CD4-positive, alpha-beta T cell treated with Interleukin-15 for 4 hours (primary cell): ENCODE data around the gene TRAPPC5.
A peak's percentile ranks its signal among the peaks of the same experiment; 100 is the strongest.

Source experiments
- DNase-seq: peaks from one replicate; pipeline ENCODE4 v3.0.0-alpha.2; 2020; ENCODE audit warnings: low spot score

TRAPPC5 gene

DNA sequence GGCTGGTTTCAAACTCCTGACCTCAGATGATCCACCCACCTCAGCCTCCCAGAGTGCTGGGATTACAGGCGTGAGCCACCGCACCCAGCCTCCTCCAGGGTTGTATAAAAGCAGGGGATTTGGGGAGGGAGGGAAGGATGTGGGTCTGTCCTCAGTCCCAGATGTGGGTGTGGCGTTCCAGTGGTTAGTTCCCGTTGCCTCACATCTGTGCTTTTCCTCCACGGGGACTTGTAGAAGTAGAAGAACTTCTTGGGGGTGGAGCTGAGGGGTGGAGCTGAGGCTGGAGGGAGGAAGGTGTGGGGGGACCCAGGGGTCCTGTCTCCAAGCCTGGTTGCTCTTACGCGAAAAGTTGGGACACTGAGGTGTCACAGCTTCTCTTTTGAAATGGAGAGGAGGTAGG lies 4.3 kb upstream of the TRAPPC5 start:
- no peak for DNase-seq

DNA sequence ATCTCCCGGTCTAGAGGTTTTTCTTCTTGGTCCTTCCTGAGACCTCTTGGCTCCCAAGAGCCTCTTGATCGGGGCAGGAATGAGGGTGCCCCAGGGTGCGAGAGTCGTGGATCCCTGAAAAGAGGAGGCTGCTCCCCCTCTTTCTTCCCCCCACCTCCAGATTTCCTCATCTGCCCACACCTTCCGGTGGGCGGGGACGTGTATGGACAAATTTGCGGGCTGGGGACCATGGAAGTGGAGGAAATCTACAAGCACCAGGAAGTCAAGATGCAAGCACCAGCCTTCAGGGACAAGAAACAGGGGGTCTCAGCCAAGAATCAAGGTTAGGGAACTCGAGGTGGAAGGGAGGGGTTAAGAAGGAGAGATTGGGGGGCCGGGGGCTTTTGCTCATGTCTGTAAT lies 3.8 kb upstream of the TRAPPC5 start, which contains the start of gene MCEMP1:
MCEMP1 (plus strand) TSS at position 237 of the 400 bp plus-strand sequence; CDS start at position 268, 31 bp downstream.
- DNase-seq, result no peak

DNA sequence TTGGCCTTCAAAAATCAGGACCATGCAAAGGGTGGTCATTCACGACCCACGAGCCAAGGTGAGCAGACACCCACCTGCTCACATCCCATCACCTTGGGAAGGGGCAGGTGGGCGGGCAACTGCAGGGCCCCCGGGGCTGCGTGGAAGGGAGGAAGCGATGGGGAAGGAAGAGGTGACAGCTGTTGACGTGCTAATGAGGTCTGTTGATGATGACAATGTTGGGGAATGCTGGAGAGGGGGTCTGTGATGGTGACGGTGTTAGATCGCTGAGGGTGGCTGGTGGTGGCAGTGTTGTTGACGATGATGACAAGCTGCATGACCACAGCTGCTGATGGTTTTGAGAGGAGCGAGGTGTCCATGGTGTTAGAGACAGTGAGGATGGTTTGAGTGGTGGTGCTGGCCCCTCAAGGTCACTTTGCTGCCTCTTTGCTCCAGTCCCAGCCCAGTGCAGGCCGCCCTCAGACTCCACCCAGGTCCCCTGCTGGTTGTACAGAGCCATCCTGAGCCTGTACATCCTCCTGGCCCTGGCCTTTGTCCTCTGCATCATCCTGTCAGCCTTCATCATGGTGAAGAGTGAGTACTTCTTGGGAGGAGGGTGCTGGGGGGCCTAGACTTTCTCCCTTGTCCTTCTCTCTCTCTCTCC lies 2.8 kb upstream of the TRAPPC5 start:
- no peak for DNase-seq

DNA sequence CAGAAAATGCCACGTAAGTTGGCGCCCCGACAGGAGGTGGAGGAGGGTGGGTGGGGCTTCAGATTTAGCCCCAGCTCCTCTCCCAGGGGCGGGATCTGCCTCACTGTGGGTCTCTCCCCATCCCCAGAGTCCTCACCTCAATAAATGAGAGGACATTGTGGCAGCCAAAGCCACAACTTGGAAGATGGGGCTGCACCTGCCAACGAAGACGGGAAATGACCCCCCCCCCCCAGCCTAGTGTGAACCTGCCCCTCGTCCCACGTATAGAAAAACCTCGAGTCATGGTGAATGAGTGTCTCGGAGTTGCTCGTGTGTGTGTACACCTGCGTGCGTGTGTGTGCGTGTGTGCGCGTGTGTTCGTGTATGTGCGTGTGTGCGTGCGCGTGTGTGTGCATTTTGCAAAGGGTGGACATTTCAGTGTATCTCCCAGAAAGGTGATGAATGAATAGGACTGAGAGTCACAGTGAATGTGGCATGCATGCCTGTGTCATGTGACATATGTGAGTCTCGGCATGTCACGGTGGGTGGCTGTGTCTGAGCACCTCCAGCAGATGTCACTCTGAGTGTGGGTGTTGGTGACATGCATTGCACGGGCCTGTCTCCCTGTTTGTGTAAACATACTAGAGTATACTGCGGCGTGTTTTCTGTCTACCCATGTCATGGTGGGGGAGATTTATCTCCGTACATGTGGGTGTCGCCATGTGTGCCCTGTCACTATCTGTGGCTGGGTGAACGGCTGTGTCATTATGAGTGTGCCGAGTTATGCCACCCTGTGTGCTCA lies 1.5 kb upstream of the TRAPPC5 start:
- DNase-seq, result peak; percentile 75

DNA sequence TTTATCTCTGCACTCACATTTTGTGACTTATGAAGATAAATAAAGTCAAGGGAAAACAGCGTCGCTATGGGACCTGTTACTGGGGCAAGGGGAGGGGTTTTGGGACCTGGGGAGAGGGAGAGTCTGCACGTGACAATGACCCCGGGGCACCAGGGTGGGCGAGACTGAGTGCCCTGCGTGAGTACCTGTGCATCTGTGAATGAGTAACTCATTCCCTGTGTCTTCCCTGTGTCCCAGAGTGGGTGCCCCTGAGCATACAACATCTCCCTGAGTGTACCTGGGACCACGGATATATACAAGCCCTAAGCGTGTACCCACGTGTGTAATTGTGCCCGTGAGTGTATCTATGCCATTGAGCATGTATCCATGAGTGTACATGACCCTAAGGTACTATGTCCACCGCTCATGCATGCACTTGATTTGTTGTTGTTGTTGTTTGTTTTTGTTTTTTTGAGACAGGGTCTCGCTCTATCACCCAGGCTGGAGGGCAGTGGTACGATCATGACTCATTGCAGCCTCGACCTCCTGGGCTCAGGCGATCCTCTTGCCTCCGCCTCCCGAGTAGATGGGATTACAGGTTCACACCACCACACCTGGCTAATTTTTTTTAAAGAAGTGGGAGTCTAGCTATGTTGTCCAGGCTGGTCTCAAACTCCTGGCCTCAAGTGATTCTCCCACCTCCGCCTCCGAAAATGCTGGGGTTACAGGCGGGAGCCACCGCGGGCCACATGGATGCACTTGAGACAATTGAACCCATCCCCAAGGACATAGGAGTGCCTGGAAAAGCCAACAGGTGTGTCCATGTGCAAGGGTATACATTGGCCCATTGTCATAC lies 645 bp upstream of the TRAPPC5 start:
- no peak for DNase-seq

DNA sequence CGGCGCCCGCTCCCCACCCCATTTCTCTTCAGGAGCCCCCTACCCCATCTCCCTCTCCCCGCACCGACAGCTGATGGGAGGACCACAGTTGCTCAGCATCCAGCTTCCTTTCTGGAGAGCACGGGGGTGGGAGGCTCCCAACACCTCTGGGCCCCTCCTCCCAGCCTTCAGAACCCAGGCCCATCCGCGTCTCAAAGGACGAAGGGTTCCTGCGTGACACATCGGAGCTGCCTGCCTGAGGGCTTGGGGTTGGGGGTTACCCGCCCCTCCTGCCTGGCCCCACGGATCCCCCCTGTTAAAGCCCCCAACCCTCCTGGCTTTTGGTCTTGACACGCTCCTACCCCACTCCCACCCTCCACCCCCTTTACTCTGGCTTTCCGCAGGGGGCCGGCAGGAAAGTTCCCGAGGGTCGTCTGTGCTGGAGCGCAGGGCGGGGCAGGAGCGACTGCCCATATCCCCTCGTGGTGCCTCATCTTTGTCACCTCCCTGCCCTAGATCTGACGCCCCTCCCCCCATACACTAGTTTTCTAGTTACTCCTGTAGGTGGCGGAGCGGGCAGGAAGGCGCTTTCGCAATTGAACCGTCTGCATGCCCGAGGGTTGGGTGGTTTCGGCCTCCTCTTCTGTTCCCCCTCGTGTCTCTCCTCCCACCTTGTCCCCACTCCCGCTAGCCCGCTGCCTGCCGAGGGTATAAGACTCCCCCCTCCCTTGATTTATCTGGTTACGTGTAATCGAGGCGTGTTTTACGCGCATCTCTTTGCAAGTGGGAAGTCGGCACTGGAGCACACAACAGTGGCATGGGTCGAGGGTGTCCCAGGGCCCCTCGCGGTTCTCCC lies 924 bp downstream of the TRAPPC5 start:
- peak; percentile 88 for DNase-seq

DNA sequence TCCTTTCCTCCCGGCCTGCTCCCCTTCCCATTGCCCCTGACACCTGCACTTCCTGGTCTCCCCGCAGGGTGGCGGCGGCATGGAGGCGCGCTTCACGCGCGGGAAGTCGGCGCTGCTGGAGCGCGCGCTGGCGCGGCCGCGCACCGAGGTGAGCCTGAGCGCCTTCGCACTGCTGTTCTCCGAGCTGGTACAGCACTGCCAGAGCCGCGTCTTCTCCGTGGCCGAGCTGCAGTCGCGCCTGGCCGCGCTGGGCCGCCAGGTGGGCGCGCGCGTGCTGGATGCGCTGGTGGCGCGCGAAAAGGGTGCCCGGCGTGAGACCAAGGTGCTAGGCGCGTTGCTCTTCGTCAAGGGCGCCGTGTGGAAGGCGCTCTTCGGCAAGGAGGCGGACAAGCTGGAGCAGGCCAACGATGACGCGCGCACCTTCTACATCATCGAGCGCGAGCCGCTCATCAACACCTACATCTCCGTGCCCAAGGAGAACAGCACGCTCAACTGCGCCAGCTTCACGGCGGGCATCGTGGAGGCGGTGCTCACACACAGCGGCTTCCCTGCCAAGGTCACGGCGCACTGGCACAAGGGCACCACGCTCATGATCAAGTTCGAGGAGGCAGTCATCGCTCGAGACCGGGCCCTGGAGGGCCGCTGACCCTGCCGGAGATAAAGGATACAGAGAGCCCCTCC lies 1.7 kb downstream of the TRAPPC5 start:
- no peak for DNase-seq

DNA sequence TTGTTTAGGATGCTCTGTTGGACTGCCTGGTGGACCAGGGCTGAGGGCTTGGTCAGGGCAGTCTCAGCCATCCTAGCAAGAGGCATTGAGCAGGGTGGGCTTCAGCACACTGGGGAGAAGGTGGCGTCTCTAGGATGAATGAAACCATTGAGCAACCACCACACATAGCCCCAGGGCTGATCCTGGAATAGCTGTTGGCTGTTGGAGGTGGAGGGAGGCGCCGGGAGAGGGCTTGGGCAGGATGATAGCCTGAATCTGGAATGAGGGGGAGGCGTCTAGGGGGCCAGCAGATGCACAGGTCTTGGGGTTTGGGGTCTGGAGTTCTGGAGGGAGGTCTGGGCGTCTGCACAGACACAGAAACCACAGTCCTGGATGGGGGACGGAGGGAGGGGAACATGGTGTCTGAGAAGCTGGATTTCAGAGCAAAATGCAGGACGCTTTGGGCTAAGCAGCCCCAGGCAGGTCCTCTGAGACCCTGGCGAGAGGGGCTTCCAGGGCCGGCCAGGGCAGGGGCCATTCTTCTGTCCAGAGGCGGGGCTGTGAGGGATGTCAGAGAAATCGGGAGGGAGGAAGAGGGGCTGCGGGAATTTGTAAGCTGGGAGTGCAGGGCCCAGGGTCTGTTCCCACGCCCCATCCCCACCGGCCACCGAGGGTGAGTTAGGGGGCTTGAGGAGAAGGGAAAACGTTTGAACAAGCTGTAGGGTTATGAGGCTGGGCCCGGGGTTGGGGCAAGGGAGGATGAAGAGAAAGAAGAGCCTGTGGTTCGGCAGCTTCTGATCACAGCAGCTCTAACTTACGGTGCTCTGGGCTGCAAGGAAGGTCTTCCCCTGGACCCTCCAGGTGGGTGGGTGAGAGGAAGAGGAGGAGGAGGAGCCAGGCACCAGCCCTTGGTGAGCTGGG lies 5.2 kb downstream of the TRAPPC5 start:
- DNase-seq, result no peak

DNA sequence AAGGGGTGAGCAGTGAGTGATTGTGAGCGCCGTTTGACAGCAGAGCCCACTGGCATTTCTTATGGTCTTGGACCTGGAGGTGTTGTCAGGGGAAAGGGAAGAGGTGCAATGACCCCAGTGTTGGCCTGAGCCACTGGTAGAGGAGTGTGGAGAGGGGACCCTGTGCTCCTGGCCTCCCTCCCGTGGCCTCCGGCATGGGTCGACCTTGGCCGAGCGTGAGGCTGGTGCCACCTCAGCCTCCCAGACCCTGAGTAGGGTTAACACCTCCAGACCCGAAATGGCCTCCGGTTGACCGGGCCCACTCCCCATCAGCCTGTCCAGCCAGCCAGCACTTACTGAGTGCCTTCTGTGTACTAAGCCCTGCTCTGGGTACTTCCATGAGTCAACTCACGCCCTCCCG lies 6.5 kb downstream of the TRAPPC5 start:
- DNase-seq, result no peak

DNA sequence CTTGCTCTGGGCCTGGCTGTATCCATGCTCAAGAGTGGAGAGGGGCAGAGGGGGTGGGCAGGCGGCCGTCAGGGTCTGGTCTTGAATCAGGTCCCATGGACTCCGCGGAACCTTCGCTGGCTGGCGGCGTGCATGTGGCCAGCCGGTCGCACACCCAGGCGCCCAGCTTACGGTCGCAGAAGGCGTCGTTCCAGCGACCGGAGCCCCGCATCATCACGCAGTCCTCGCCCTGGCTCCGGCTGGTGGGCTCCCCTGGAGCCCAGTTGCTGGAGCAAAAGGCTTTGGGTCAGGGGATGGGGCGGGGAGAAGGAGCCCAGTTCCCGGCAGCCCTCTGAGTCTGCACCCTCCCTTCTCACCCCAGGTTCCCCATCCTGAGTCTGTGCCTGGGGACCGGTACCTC lies 8.5 kb downstream of the TRAPPC5 start:
- DNase-seq, result no peak

DNA sequence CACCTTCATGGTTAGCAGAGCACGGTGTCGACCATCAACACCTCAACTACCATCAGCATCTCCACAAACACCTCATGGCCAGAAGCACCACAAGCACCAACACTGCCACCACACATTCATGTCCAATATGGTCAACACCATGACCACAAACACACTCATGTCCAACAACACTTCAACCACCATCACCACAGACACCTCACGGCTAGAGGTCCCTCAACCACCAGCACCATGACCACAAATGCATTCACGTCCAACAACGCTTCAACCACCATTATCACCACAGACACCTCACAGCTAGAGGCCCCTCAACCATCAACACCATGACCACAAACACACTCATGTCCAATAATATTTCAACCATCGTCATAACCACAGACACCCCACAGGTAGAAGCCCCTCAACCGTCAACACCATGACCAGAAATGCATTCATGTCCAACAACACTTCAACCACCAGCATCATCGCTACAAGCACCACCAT lies 10.2 kb downstream of the TRAPPC5 start:
- no peak for DNase-seq

DNA sequence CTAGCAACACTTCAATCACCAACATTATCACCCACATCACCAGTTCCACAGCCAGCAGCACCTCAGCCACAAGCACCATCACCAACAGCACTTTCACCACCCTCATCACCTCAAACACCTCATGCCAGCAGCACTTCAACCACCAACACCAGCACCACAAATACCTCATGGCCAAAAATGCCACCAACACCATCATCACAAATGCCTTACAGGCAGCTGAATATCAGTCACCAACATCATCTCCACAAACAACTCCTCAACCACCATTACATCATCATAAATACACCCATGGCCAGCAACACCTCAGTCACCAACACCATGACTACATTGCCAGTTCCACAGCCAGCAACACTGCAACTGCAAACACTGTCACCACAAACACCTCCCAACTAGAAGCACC lies 10.9 kb downstream of the TRAPPC5 start:
- DNase-seq, result no peak

DNA sequence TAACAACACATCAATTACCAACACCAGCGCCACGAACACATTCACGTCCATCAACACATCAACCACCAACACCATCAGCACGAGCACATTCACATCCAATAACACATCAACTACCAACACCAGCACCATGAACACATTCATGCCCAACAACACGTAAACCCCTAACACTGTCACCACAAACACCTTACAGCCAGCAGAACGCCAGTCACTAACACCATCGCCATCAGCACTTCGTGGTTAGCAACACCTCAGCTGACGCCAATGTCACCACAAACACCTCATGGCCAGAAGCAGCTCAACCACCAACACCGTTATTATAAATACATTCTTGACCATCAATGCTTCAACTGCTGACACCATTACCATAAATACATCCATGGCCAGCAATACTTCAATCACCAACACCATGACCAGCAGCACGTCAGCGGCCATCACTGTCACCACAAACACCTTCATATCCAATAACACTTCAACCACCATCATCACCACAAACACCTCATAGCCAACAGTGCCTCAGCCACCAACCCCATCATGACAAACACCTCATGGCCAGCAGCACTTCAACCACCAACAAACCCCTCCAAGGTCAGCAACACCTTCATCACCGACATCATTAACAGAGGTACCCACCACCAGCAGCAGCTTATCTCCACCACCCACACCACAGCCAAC lies 11.9 kb downstream of the TRAPPC5 start:
- no peak for DNase-seq

DNA sequence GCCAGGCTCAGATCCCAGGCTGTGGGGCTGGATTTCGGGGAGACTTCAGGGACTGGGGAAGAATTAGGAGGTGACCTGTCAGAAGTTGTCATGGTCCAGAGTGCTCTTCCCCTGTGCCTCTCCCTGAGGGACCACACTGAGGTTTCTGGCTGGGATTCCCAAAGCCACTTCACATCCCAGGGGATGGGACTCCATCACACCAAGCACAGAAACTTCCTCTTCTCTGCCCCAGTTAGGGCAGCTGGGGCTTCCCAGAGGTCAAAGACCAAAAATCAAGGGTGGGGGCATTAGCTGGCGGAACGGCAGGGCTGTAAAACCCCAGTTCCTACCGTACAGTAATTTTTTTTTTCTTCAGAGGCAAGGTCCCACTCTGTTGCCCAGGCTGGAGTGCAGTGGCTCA lies 13.9 kb downstream of the TRAPPC5 start:
- DNase-seq, result no peak

DNA sequence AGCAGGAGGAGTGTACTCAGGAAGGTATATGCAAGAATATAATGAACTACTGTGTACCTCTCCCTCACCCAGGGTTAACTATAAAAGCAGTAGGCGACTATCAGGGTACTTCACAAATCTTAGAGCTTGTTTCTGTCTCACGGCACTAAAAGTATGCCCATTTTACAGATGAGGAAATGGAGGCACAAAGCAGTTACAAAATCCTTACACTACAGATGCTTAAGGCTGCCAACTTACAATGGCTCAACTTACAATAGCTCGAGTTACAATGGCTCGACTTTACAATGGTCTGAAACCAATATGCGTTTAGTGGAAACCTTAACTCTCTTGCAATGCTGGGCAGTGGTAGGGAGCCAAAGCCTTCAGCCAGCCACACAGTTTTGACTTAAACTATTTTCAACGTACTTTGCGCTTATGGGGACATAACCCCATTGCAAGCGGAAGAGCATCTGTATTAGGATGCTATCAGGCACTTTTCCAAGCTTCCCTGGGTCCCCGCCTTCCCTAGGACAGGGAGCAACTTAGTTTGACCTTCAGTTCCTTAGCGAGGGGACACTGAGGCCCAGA lies 17.2 kb downstream of the TRAPPC5 start:
- no peak for DNase-seq

DNA sequence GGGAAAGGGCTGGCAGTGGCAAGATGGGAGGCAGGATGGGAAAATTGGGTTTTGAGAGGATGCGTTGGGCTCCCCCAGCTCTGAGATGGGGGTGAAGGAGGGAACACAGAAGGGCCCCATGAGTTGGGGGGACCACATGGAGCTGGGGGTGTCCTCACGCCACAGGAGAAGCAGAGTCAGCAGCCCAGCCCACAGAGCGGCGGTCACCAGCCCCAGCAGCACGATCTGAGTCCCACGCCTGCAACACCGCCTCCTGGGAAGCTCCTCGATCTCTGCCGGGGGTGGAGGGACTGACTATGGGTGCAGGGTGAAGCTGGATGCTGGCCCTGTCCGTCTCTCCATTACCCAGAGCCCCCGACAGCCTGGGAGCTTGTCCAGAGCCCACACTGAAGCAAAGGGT lies 17.9 kb downstream of the TRAPPC5 start:
- no peak for DNase-seq

DNA sequence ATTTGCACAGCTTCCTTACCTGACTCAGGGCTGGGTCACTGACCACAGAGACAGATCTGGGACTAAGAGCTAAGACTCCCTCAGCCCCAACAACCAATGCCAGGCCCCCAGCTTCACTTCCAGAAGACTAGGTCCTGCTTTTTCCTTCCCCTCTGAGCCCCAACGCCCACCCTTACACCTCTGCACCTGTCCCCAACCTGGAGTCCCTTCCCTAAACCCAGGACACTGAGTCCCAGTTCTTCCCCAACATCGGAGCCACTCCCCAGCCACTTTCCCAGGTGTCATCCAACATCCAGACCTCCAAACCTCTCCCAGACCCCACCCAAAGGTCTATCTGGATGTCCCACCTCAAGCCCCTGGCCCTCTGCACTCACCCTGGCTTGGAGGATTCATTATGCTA lies 18.4 kb downstream of the TRAPPC5 start:
- no peak for DNase-seq

DNA sequence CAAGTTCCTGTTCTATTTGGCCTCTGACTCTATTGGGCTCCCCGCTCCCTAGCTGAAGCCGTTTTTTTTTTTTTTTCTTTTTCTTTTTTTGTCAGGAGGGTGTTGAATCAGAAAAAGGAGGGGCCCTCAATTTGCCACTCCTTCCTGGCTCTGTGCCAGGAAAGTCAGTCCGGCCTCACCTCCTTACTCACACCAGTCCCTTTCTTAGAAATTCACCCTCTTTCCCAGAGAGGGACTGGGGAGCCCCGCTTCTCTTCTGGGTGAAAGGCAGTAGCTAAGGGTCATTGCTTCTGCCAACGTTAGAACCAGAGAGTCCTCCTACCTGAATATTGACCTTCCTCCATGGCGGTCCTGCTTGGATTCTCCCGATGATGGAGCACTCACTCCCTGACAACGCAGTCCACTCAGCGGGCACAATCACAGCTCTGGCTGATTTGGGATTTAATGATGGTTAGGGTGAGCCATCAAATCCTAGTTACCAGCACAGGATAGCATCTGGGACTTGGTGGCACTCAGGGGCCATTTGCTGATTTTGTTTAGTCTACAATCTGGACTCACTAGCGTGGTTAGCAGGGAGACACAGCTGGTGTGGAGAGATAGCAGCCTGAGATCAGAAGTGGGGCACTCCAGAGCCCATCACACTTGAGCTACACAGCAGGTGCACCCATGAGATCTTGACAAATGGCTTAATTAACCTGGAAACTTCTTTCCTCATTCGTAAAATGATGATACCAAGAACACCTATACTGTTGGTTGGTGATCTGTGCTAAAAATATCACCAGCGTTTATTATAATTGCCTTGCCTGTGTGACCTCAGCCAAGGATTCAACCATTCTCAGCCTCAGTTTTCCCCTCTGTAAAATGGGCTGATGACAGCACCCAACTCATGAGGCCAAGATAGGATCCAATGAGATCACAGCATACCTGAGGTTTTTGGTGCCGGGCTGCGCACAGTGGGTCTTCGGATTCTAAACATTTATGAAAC lies 19.1 kb downstream of the TRAPPC5 start:
- peak; percentile 45 for DNase-seq
